Right atrium auricular region (tissue), 2 donors: ENCODE data around the gene PPM1B. TPM values are rescaled to one million over a fixed set of nuclear protein-coding genes. Genes with fewer than 3 reads are reported as not detected.

ENCODE experiments used
- DNase-seq: peaks from one replicate; pipeline ENCODE4 v3.0.0-alpha.2; 2019; ENCODE audit warnings: low spot score
- H3K27ac ChIP-seq, 2 donors: fragments of 200-600 bp; sonication (generic); 1 replicate in 1 of 2; 2 replicates in 1 of 2; pipeline ENCODE4 v1.5.1; 2016 to 2019
- H3K27me3 ChIP-seq, 2 donors: fragments of 200-600 bp; sonication (generic); one replicate each; pipeline versions ENCODE4 v1.5.1 to v1.6.0; 2017 to 2019
- H3K36me3 ChIP-seq: fragments of 200-600 bp; sonication (generic); one replicate; pipeline ENCODE4 v1.5.1; 2016
- H3K4me1 ChIP-seq, 2 donors: fragments of 200-600 bp; sonication (generic); one replicate each; pipeline versions ENCODE4 v1.5.1 to v1.6.0; 2017 to 2019
- H3K4me3 ChIP-seq, 2 donors: fragments of 200-600 bp; sonication (generic); 1 replicate in 1 of 2; 2 replicates in 1 of 2; pipeline ENCODE4 v1.5.1; 2017 to 2019; ENCODE audit warnings: mild to moderate bottlenecking in 1 of 2, moderate library complexity in 1 of 2
- H3K9me3 ChIP-seq, 2 donors: fragments of 200-600 bp; sonication (generic); one replicate each; pipeline ENCODE4 v1.5.1; 2019
- total RNA-seq, 2 donors: library from RNA; depleted of rRNA; stranded (reverse); fragments of >200 nt; gene quantifications; one replicate each; pipeline ENCODE4 v1.1.0, GENCODE V29; 2016
- TF ChIP-seq, protein P1 (sequence below), 2 donors: fragments of 200-600 bp; sonication (generic); IDR thresholded peaks; one replicate each; pipeline ENCODE4 v1.5.1; 2019; ENCODE audit warnings: antibody characterized with exemption in 2 of 2

PPM1B gene
- total RNA-seq, 2 donors from 2014 or later = 21.4 to 38.6 TPM

GRCh38 chr2:44230378-44230777, 61.7 kb downstream of the PPM1B start:
- Histone ChIP-seq H3K4me3 (no peak overlapping the region), H3K36me3 (no peaks in the 10 kb centered on the region), H3K9me3 (no peaks in the 10 kb centered on the region), H3K27ac (no peak overlapping the region), H3K27me3 (no peaks in the 10 kb centered on the region), H3K4me1 (no peaks in the 10 kb centered on the region)
- DNase-seq = no peak
- TF ChIP-seq, protein P1, sequence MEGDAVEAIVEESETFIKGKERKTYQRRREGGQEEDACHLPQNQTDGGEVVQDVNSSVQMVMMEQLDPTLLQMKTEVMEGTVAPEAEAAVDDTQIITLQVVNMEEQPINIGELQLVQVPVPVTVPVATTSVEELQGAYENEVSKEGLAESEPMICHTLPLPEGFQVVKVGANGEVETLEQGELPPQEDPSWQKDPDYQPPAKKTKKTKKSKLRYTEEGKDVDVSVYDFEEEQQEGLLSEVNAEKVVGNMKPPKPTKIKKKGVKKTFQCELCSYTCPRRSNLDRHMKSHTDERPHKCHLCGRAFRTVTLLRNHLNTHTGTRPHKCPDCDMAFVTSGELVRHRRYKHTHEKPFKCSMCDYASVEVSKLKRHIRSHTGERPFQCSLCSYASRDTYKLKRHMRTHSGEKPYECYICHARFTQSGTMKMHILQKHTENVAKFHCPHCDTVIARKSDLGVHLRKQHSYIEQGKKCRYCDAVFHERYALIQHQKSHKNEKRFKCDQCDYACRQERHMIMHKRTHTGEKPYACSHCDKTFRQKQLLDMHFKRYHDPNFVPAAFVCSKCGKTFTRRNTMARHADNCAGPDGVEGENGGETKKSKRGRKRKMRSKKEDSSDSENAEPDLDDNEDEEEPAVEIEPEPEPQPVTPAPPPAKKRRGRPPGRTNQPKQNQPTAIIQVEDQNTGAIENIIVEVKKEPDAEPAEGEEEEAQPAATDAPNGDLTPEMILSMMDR (IDR thresholded peaks at IDR 0.05) = no peak

- TF ChIP-seq, protein P1 (IDR thresholded peaks at IDR 0.05) = no peak
- H3K4me3 ChIP-seq = no peak overlapping the region
- H3K27me3 ChIP-seq = no peaks in the 10 kb centered on the region
- no peak overlapping the region for H3K27ac ChIP-seq
- no peaks in the 10 kb centered on the region for H3K9me3 ChIP-seq
- H3K4me1 ChIP-seq = no peaks in the 10 kb centered on the region
- no peak for DNase-seq
- no peaks in the 10 kb centered on the region for H3K36me3 ChIP-seq
Observed at GRCh38 chr2:44233450-44234128, 64.9 kb downstream of the PPM1B start.

DNA sequence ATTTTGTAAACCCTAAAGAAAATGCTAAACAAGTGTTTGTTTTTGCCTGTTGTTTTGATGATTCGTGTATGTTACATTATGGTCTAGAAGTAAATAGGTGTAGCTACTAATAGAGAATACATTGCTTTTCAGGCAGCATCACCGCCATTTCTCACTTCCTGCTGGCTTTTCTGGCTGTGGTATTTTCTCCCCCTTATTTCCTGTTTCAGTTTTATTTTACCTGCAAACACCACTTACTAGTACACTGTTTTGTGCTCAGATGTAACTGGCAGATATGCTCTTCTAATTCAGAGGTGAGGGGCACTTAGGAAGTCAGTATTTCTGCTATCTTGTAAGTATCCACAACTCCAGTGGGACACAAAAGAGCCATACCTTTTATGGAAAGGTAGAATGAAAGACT, 68.5 kb downstream of the PPM1B start:
- H3K27ac ChIP-seq = no peak overlapping the region
- no peak overlapping the region for H3K4me3 ChIP-seq

GRCh38 chr2:44242904-44243303, 74.2 kb downstream of the PPM1B start:
- DNase-seq = no peak
- Histone ChIP-seq H3K27ac (no peak overlapping the region), H3K4me3 (no peak overlapping the region), H3K36me3 (no peaks in the 10 kb centered on the region), H3K27me3 (no peaks in the 10 kb centered on the region), H3K4me1 (peaks cover 0 to 3% of the 10 kb centered on the region in 2 donors), H3K9me3 (no peaks in the 10 kb centered on the region)
- TF ChIP-seq, protein P1 (IDR thresholded peaks at IDR 0.05) = no peak

More for the DNA sequence above, 68.5 kb downstream of the PPM1B start:
- TF ChIP-seq, protein P1 (IDR thresholded peaks at IDR 0.05) = no peak
- Histone ChIP-seq H3K27me3 (no peaks in the 10 kb centered on the region), H3K9me3 (no peaks in the 10 kb centered on the region), H3K4me1 (no peaks in the 10 kb centered on the region), H3K36me3 (no peaks in the 10 kb centered on the region)
- no peak for DNase-seq

DNA sequence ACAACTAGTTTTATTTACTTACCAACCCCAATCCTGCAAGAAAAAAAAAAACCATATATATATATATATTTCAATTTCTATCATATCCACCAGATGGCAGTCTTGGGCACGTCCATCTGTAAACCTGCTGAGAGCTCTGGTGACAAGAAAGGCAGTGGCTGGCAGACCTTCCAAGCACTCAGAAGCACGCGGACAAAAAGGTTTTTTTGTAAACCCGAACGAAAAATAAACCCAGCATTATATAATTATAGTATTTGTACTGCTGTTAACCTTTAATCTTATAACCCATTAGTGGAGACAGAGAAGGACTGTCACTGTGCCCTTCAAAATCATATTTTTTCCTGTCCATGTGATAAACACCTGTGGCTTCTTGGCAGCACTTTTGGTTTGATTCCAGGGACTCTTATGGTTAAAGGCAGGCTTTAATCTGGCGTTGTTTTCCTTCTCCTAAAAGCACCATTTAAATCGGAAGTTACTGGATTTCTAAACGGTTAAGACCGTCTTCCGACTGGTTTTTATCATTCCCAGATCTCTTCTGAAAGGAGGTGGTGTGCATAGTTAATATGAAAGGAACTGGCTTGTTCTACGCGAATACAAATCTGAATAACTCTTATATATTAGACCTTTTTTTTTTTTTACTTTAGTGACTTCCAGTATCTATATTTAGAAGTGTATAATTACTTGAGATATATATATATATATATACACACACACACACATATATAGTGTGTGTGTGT, 75.6 kb downstream of the PPM1B start:
- peaks cover 0 to 3% of the 10 kb centered on the region in 2 donors for H3K4me1 ChIP-seq
- peak overlapping the region; percentile 11 to 40 for H3K4me3 ChIP-seq
- no peaks in the 10 kb centered on the region for H3K36me3 ChIP-seq
- H3K27me3 ChIP-seq = no peaks in the 10 kb centered on the region
- DNase-seq = no peak
- no peaks in the 10 kb centered on the region for H3K9me3 ChIP-seq
- H3K27ac ChIP-seq = no peak overlapping the region
- TF ChIP-seq, protein P1 (IDR thresholded peaks at IDR 0.05) = peak; percentile 29 to 78
